Activated T-cell treated with anti-CD3 and anti-CD28 coated beads, Interleukin-2, amount 50 U/mL, for 4 hours (primary cell): Measurements from ENCODE around the gene ECT2L. TPM values are rescaled to one million over a fixed set of nuclear protein-coding genes. Genes with fewer than 3 reads are reported as not detected.
A peak's percentile ranks its signal among the peaks of the same experiment; 100 is the strongest.
"Not testable (repeated sequence)": the region's sequence is repeated elsewhere in the genome, so short reads cannot be mapped to it uniquely, and the experiment has no call there.

Experiments used
- ATAC-seq, 2 donors: fragments of 200-7000 bp; cut with Tn5 transposase; one replicate each; pipeline ENCODE4 v1.10.0; 2021
- DNase-seq: peaks from one replicate; pipeline ENCODE4 v3.0.0-alpha.2; 2020
- H3K27me3 Mint-ChIP-seq: one replicate; pipeline ENCODE4 v1.8.0; 2021; ENCODE audit warnings: low read depth, mixed read lengths
- H3K36me3 Mint-ChIP-seq: one replicate; pipeline ENCODE4 v1.8.0; 2022; ENCODE audit warnings: mixed read lengths; ENCODE audit not compliant: insufficient read depth
- H3K4me1 Mint-ChIP-seq: one replicate; pipeline ENCODE4 v1.8.0; 2021; ENCODE audit warnings: low read depth, mixed read lengths
- H3K4me3 Mint-ChIP-seq: one replicate; pipeline ENCODE4 v1.8.0; 2021; ENCODE audit warnings: mild to moderate bottlenecking, moderate library complexity, mixed read lengths
- H3K9me3 Mint-ChIP-seq: one replicate; pipeline ENCODE4 v1.8.0; 2021; ENCODE audit warnings: mixed read lengths
- total RNA-seq, 3 donors: library from RNA; stranded (reverse); gene quantifications; one replicate each; pipeline ENCODE4 v1.2.1, GENCODE V29; 2021

Gene ECT2L
- total RNA-seq, 3 donors from 2014 or later = not detected

- H3K36me3 Mint-ChIP-seq = peaks cover 43% of the 10 kb centered on the region
Measured at GRCh38 chr6:138912308-138912707, 116.4 kb downstream of the ECT2L start.

GRCh38 chr6:138914701-138915100, 118.8 kb downstream of the ECT2L start:
- DNase-seq (no peak), ATAC-seq (no peak)
- H3K27me3 Mint-ChIP-seq = no peaks in the 10 kb centered on the region
- no peak overlapping the region for H3K4me3 Mint-ChIP-seq
- no peaks in the 10 kb centered on the region for H3K9me3 Mint-ChIP-seq
- H3K4me1 Mint-ChIP-seq = no peaks in the 10 kb centered on the region
- H3K36me3 Mint-ChIP-seq = peaks cover 39% of the 10 kb centered on the region

More at GRCh38 chr6:138912308-138912707, 116.4 kb downstream of the ECT2L start:
- Mint-ChIP-seq H3K9me3 (no peaks in the 10 kb centered on the region), H3K27me3 (no peaks in the 10 kb centered on the region), H3K4me1 (no peaks in the 10 kb centered on the region), H3K4me3 (no peak overlapping the region)
- DNase-seq (no peak), ATAC-seq (no peak)

- H3K4me3 Mint-ChIP-seq = no peak overlapping the region
- no peaks in the 10 kb centered on the region for H3K27me3 Mint-ChIP-seq
- no peaks in the 10 kb centered on the region for H3K9me3 Mint-ChIP-seq
- no peaks in the 10 kb centered on the region for H3K4me1 Mint-ChIP-seq
- peaks cover 15% of the 10 kb centered on the region for H3K36me3 Mint-ChIP-seq
- DNase-seq (no peak), ATAC-seq (no peak)
Measured at GRCh38 chr6:138920906-138921305, 125.0 kb downstream of the ECT2L start.

- Mint-ChIP-seq H3K9me3 (no peaks in the 10 kb centered on the region), H3K36me3 (peaks cover 24% of the 10 kb centered on the region), H3K27me3 (no peaks in the 10 kb centered on the region), H3K4me3 (no peak overlapping the region), H3K4me1 (no peaks in the 10 kb centered on the region)
- DNase-seq (no peak), ATAC-seq (no peak)
Measured at GRCh38 chr6:138923561-138923960, 127.7 kb downstream of the ECT2L start.

GRCh38 chr6:138925806-138926205, 129.9 kb downstream of the ECT2L start:
- Mint-ChIP-seq H3K27me3 (no peaks in the 10 kb centered on the region), H3K36me3 (peaks cover 16% of the 10 kb centered on the region), H3K4me3 (no peak overlapping the region), H3K9me3 (no peaks in the 10 kb centered on the region), H3K4me1 (no peaks in the 10 kb centered on the region)
- DNase-seq = no peak
- ATAC-seq = no peak

GRCh38 chr6:138926579-138926978, 130.7 kb downstream of the ECT2L start:
- DNase-seq (no peak), ATAC-seq (no peak)
- Mint-ChIP-seq H3K36me3 (peaks cover 18% of the 10 kb centered on the region), H3K27me3 (no peaks in the 10 kb centered on the region), H3K4me1 (peaks cover under 1% of the 10 kb centered on the region), H3K9me3 (no peaks in the 10 kb centered on the region), H3K4me3 (no peak overlapping the region)

- Mint-ChIP-seq H3K27me3 (no peaks in the 10 kb centered on the region), H3K4me1 (peaks cover 10% of the 10 kb centered on the region), H3K4me3 (no peak overlapping the region), H3K9me3 (no peaks in the 10 kb centered on the region), H3K36me3 (peaks cover 27% of the 10 kb centered on the region)
- no peak for DNase-seq
- ATAC-seq = no peak
Measured at GRCh38 chr6:138931660-138932059, 135.8 kb downstream of the ECT2L start.

- H3K9me3 Mint-ChIP-seq, H3K4me3 Mint-ChIP-seq, H3K4me1 Mint-ChIP-seq, ATAC-seq, DNase-seq, H3K27me3 Mint-ChIP-seq: not testable (repeated sequence)
- peaks cover 50% of the 10 kb centered on the region for H3K36me3 Mint-ChIP-seq
Measured at GRCh38 chr6:138936873-138937272, 141.0 kb downstream of the ECT2L start.

GRCh38 chr6:138943089-138943625, 147.3 kb downstream of the ECT2L start:
- Mint-ChIP-seq H3K4me3 (no peak overlapping the region), H3K9me3 (peaks cover 3% of the 10 kb centered on the region), H3K27me3 (no peaks in the 10 kb centered on the region), H3K36me3 (peaks cover 41% of the 10 kb centered on the region), H3K4me1 (peaks cover 29% of the 10 kb centered on the region)
- DNase-seq (no peak), ATAC-seq (no peak)

- H3K4me3 Mint-ChIP-seq = no peak overlapping the region
Measured at GRCh38 chr6:138944412-138944811, 148.5 kb downstream of the ECT2L start.

GRCh38 chr6:138945354-138945753, 149.5 kb downstream of the ECT2L start:
- Mint-ChIP-seq H3K9me3 (peaks cover 3% of the 10 kb centered on the region), H3K27me3 (no peaks in the 10 kb centered on the region), H3K36me3 (peaks cover 28% of the 10 kb centered on the region), H3K4me3 (no peak overlapping the region), H3K4me1 (peaks cover 45% of the 10 kb centered on the region)
- no peak for ATAC-seq
- no peak for DNase-seq

More at GRCh38 chr6:138944412-138944811, 148.5 kb downstream of the ECT2L start:
- peaks cover 37% of the 10 kb centered on the region for H3K36me3 Mint-ChIP-seq
- ATAC-seq = peak in 1 of 2 donors; percentile 56
- no peaks in the 10 kb centered on the region for H3K27me3 Mint-ChIP-seq
- H3K9me3 Mint-ChIP-seq = peaks cover 3% of the 10 kb centered on the region
- no peak for DNase-seq
- peaks cover 40% of the 10 kb centered on the region for H3K4me1 Mint-ChIP-seq

- DNase-seq (no peak), ATAC-seq (peak; percentile 30 to 49)
- Mint-ChIP-seq H3K4me3 (no peak overlapping the region), H3K36me3 (peaks cover 21% of the 10 kb centered on the region), H3K4me1 (peaks cover 54% of the 10 kb centered on the region), H3K9me3 (peaks cover 3% of the 10 kb centered on the region), H3K27me3 (no peaks in the 10 kb centered on the region)
Measured at GRCh38 chr6:138948004-138948403, 152.1 kb downstream of the ECT2L start.

- no peak for DNase-seq
- Mint-ChIP-seq H3K36me3 (peaks cover 19% of the 10 kb centered on the region), H3K9me3 (peaks cover 3% of the 10 kb centered on the region), H3K4me3 (no peak overlapping the region), H3K27me3 (no peaks in the 10 kb centered on the region), H3K4me1 (peaks cover 59% of the 10 kb centered on the region)
- ATAC-seq = no peak
Measured at GRCh38 chr6:138948546-138949179, 152.8 kb downstream of the ECT2L start.

GRCh38 chr6:138953451-138953850, 157.6 kb downstream of the ECT2L start:
- Mint-ChIP-seq H3K9me3 (peaks cover 5% of the 10 kb centered on the region), H3K4me1 (peaks cover 62% of the 10 kb centered on the region), H3K36me3 (peaks cover 8% of the 10 kb centered on the region), H3K4me3 (no peak overlapping the region), H3K27me3 (no peaks in the 10 kb centered on the region)
- no peak for DNase-seq
- peak in 1 of 2 donors; percentile 48 for ATAC-seq
